ENCODE data around the gene PTPN22.

PTPN22 gene

GRCh38 chr1:113871597-113872113 is at the start of gene PTPN22:
TSS of gene PTPN22 (minus strand) at chr1:113871712.
- DNase-seq = peak; percentile 83

DNA sequence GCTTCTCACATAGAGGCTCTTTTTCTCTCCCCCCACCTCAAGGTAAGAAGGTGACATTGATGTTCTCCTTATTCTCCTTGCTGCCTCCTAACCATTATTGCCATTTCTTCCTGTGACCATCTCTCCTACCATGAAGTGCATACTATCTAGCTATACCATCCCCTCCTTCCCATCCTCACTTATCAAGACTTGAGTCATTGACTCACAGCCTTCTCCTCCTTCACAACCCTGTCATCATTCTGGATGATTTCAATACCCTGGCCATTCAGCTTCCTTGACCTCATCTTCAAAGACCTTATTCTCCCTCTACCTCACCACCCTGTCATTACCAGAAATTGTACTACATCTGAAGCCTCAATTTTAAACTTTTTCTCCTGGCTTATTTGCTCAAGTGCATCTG is 46.7 kb upstream of the PTPN22 start:
- DNase-seq = no peak

DNA sequence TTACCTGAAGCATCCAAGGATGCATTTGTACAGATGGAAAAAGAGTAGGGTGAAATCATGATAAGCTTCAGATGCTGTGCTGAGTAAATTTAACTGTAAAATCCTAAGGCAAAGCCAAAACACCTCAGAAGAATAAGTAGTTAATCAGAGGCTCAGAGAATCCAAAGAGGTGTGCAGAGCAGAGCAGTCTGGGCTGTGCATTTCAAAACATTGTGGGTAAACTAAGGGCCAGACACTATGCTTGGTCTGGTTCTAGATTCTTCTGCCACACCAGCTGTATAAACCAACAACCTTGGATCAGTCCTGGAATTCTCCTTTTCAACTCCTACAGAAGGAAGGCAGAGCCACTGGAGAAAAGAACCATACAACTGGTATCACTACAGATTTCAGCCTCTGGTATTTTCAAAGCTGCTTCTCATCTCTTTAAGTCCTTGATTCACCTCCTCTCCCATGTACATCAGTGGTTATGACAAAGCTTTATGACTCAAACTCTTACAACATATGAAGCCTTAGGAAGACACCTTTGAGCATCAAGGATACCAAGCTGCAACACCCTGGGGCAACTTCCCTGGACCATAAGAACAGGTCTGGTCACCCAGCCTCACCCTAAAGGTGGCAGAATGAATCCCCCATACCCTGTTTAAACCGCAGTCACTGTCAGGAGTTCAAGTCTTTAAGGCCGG is 46.0 kb upstream of the PTPN22 start:
- DNase-seq = peak; percentile 38

DNA sequence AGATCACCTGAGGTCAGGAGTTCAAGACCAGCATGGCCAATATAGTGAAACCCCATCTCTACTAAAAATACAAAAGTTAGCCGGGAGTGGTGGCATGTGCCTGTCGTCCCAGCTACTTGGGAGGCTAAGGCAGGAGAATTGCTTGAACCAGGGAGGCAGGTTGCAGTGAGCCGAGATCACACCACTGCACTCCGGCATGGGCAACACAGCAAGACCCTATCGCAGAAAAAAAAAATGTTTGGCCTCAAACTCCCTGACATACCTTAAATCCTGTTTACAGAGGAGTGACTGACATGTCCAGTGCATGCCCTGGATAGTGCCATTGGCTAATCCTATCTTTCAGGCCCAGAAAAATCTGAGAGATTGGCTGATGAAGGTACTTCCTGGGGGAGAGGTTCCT is 45.5 kb upstream of the PTPN22 start:
- no peak for DNase-seq

GRCh38 chr1:113913887-113914664 is 42.6 kb upstream of the PTPN22 start:
- no peak for DNase-seq

- no peak for DNase-seq
These were observed 41.8 kb upstream of the PTPN22 start for GRCh38 chr1:113913312-113913668.

- DNase-seq = peak; percentile 83
These were observed 41.2 kb upstream of the PTPN22 start for GRCh38 chr1:113912594-113913311.

DNA sequence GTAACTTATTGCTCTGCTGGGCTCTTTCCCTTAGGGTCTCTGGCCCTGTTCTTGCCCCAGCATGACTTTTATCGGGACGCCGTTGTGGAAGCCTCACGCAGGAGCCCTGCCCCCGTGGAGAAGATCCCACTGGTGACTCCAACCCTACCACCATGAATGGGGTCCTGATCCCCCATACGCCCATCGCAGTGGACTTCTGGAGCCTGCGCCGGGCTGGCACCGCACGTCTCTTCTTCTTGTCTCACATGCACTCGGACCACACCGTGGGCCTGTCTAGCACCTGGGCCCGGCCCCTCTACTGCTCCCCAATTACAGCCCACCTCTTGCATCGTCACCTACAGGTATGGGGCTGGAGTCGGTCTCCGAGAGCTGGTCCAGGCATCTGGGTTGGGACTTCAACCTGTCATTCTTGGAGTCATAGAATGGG is 33.9 kb upstream of the PTPN22 start:
- DNase-seq = no peak

DNA sequence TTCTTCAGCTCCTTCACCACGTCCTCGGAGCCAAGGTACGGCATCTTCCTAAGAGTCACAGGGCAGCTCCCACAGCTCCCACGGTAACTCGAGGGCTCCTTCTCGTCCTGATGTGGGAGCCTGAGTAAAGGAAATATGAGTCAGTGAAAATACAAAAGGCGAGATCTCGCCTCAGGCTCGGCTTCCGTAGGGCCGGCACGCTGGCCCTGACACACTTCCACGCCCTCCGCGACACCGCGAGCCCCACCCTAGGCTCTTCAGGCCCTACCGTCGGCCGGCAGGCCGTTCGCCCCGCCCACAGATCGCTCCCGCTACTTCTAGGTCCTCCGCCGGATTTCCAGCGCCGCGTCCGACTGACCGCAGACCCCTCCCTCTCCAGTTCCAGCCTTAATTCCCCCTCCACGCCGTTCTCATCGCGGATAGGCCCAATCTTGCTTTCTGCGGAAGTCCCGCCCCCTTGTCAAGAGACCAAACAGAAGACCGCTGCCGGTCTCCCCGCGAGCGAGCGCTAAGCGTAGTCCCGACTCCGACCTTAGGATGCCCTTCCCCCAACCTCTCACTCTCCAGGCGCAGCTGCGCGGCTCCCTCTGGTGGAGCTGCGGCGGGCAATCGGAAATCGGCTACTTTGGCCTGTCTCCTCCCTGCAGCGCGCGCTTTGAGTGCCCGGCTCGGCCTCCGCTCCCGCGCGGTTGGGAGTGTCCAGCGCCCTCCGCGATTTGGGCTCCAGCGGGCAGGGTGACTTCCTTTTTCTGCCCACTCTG is 33.3 kb upstream of the PTPN22 start, which contains the start of the genes AP4B1 and DCLRE1B:
Gene AP4B1, minus strand, starts transcription at position 126 of the 761 bp plus-strand sequence. Its CDS starts 82 bp downstream, at position 44.
Gene DCLRE1B, plus strand, starts transcription at position 653 of the 761 bp plus-strand sequence. CDS start 261 bp downstream, outside the sequence.
- DNase-seq = peak; percentile 100

DNA sequence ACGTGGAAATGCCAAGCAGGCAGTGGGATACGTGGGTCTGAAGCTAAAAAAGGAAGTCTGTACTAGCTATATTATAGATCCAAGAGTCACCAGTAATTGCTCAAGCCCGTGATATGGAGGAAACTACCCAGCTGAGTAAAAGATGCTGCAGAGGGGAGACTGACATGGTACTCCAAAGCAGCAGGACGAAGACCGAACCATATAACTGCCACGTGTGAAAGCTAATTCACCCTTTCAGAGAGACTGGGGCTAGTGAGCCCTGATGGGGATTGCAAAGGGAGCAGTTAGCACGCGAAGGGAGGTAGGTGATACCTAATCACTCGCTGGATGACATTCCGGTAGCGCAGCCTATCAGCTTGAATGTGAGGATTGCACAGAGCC is 32.8 kb upstream of the PTPN22 start:
- no peak for DNase-seq

DNA sequence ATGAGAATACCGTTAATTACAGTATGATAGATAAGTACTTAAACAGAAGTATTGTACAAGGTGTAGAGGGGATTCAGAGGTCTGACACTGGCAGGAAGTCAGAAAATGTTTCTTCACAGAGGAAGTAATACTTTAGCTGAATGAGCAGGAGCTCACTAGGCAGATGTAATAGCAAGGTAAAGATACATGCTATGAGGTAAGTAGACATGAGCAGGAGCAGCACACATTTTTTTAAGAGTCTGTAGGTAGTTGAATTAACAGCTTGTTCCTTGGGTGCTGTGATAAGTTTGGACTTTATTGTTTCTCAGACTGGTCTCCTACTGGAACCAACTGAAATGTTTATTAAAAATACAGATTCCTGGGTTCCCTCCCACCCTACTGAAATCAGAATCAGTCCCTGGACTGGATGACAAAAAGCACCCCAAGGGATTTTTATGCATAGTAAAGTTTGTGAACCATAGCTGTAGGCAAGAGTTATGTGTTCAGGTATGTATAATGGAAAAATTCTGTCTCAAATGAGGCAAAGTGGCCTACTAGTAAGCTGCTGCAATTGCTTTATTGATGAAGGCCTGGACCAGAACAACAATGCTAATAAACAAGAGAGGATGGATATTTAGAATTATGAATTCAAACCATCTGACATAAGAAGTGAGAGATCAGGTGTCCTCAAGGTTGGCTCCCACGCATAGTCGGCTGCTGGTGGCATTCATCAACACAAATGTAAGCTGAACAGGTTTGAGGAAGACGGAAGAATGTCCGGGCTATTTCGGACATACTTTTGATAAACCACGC is 32.2 kb upstream of the PTPN22 start:
- DNase-seq = no peak

GRCh38 chr1:113901191-113901590 is 29.7 kb upstream of the PTPN22 start:
- DNase-seq = no peak

- no peak for DNase-seq
These were observed 27.6 kb upstream of the PTPN22 start for GRCh38 chr1:113899111-113899510.

GRCh38 chr1:113898241-113898814 is 26.8 kb upstream of the PTPN22 start:
- DNase-seq = no peak

DNA sequence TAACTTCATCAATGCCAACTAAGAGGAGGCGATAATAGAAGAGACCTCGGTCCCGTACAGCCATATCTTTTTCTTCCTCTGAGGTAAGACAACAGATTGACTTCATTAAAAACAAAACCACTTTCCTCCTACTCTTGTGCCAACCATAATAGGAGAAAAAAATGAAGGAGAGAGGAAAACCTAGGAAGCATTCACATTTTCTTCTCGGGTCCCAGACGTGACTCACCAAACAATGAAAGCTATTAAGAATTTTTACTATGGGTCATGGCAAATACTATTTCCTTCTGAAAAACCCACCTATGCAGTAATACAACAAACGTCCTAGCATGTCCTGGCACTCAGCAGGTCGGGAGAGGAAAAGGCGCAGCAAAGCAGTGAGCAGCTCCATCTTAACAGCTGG is 24.4 kb upstream of the PTPN22 start:
- DNase-seq = no peak

DNA sequence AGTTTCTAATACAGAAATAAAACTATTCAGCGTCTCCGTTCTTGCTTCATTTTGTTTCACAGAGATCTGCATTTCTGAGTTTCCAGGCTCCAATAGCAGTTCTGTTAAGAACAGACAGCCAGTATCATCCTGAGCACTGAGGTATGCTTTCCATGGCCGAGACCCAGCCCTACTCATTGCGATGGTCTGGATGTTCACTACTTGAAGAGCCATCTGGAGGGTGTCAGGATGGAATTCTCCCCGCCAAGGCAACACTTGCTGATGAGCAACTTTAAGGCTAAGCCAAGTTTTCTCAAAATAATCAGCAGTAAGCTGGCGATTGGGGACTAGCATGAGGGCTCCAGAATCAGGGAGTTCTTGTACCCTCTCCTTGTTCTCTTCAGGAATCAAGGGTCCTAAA is 23.6 kb upstream of the PTPN22 start:
- no peak for DNase-seq

GRCh38 chr1:113893267-113893666 is 21.8 kb upstream of the PTPN22 start:
- no peak for DNase-seq

DNA sequence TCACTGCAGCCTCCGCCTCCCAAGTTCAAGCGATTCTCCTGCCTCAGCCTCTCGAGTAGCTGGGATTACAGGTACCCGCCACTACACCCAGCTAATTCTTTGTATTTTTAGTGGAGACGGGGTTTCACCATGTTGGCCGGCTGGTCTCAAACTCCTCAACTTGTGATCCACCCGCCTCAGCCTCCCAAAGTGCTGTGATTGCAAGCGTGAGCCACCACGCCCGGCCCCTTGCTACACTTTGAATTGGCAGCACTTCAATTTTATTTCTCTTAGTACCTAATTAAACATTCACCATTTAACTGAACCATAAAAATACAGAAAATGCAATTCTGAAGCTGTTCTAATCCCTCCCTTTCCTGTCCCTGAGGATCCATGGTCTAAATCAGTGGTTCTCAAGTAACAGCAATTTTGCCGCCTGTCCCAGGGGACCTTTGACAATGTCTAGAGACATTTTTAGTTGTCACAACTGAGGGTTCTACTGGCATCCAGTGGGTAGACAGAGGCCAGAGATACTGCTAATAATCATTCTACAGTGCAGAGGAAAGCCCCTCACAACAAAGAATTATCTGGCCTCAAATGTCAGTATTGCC is 20.2 kb upstream of the PTPN22 start:
- no peak for DNase-seq

DNA sequence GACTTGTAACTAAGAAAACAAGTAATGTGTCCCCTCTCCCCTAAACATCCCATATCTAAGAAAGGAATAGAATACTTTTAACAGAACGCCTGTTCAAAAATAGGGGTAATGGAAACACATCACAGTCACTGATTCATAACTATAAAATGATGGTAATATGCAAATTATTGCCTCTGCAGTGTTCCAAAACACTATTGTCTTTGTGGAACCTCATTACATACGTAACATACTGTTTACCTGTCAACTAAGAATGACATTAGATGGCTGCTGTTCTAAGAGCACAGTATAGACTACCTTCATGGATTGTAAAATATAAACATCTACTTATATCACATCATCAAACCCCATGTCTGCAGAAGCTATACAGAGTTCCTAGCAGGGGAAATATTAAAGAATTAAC is 19.3 kb upstream of the PTPN22 start:
- DNase-seq = no peak

DNA sequence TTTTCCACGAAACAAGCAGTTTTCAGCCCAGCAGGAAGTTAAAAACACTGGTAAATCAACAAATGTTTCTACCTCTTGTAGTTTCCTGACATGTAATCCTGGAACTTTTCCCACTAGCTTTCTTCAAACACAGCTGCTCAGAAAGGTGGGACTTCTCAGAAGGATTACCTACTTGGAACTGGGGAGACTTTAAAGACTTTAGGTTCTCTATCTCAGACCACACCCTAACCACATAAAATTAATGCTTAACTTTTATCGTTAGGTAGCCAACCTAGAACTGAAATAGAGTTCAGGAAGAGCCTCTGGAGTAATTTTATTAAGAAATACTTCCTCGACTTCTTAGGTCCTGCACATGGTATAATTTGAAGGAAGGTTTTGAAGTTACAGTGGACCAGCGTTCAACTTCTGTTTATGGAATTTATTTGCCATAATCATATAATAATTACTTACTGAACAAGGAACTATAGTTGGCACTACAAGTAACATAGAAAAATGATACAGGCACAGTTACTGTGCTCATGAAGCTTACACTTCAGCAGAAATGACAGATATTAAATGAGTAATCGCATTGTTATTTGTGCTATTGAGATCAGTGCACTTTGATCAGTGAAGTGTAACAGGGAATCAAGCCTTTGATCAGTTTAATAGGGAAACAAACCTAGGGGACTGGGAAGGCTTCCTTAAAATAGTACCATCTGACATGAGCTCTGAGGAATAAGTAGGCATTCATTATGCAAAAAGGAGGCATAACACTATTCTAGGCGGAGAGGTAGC is 16.1 kb upstream of the PTPN22 start, which contains the start of gene BCL2L15:
Gene BCL2L15, minus strand, starts transcription at position 180 of the 774 bp plus-strand sequence. CDS start 206 bp downstream, outside the sequence.
- DNase-seq = no peak

Data from EL (cell line).